Ovary (tissue), 3 donors: ENCODE data around the gene REM2.

Source experiments
- CTCF ChIP-seq, 3 donors: fragments of 450-650 bp in 2 of 3; fragments of 200-600 bp in 1 of 3; IDR thresholded peaks; one replicate each; pipeline versions ENCODE4 v1.5.1 to v1.8.0; 2016 to 2022; ENCODE audit warnings: antibody characterized with exemption in 3 of 3, mild to moderate bottlenecking in 1 of 3
- EP300 ChIP-seq: sonication (generic); formaldehyde crosslinking; IDR thresholded peaks from one replicate; pipeline ENCODE4 v1.6.1; 2017; ENCODE audit warnings: antibody characterized with exemption
- donor health status: DM: no; HTN: no; CAD: no.

GRCh38 chr14:22882529-22883172, 371 bp upstream of the REM2 start:
- no peak for TF ChIP-seq CTCF (IDR thresholded peaks at IDR 0.05)
- no peak for TF ChIP-seq EP300
